Thyroid gland (tissue), 4 donors: ENCODE measurements around the gene SAE1.

ENCODE experiments used
- CTCF ChIP-seq, 6 experiments: fragments of 200-600 bp in 3 of 6; fragments of 450-650 bp in 3 of 6; sonication (generic) in 3 of 6; IDR thresholded peaks; one replicate each; pipeline ENCODE4 v1.5.1; 2016 to 2019; ENCODE audit warnings: antibody characterized with exemption in 6 of 6, mild to moderate bottlenecking in 2 of 6, inconsistent platforms in 1 of 6, moderate library complexity in 1 of 6
- POLR2A ChIP-seq, 2 donors: fragments of 450-650 bp; IDR thresholded peaks; one replicate each; pipeline ENCODE4 v1.6.1; 2017; ENCODE audit warnings: antibody characterized with exemption in 2 of 2, mild to moderate bottlenecking in 2 of 2, moderate library complexity in 1 of 2

- TF ChIP-seq CTCF (IDR thresholded peaks at IDR 0.05), result peak; percentile 27 to 96 (median 60)
- TF ChIP-seq POLR2A (IDR thresholded peaks at IDR 0.05), result no peak
Observed at GRCh38 chr19:47230054-47230920, 99.7 kb downstream of the SAE1 start.
